Measurements from ENCODE around the gene CDKAL1.
"Not testable (repeated sequence)": the region's sequence is repeated elsewhere in the genome, so short reads cannot be mapped to it uniquely, and the experiment has no call there.

The CDKAL1 gene

DNA sequence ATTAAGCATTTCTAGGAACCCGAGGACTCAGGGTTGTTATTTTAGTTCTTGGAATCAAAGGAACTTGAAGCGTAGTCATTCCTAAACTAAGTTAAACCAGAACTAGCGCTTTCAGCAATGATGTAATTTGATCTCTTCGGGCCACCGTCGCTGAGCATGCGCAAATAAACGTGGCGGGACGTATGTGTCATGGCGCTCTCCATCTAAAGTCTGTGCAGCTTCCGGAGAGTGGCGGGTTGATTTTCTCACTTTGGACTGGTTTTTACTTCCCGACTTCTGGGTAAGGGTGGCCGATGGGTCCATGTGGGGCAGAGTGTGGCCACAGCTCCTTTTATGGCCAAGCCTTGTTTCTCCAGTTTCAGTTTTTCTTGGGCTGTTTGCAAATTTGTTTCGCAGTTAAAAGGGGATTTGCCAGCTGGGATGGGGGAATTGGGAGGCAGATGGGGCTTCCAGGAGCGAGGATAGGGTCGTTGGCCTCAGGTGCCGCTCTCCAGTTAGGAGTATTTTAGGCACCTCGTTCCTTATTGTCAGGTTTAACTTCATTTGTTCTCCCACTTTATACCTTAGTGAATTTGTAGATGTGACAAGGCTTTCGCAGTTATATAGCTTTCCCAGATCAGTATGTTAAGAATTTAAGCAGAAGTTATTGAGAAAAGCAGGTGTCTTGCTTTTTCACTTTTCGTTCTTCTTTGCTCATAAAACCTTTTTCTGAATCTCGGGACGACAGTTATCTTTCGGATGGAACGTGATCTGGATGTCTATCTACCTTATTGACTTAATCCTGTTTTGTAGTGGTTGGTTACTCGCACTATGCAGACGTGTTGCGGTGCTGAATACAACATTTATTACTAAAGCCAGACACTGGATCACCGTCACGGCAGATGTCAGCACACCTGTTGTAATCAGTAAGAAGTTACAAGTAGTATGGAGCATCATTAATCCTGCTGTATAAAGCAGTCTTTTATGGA, at the start of gene CDKAL1:
TSS of gene CDKAL1 (plus strand) at position 163 of the 968 bp plus-strand sequence. CDS start 11,894 bp downstream, outside the sequence.
- DNase-seq, result peak; percentile 87

DNA sequence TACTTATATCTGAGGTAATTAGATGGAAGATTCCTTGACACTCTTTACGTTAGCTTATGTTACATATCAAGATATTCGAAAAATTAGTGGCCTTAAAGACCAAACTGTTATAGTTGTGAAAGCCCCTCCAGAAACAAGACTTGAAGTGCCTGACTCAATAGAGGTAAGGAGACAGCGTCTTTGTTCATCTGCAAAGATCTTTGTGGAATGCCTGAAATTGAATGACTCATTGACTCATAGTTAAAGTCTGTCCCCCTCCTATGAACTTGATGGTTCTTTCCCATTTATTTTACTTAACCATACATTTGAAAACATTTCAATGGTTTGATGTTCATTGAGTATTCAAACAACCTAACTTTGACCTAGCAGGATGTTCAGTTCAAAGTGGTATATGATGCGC, 47.6 kb upstream of the CDKAL1 start:
- no peak for DNase-seq

DNA sequence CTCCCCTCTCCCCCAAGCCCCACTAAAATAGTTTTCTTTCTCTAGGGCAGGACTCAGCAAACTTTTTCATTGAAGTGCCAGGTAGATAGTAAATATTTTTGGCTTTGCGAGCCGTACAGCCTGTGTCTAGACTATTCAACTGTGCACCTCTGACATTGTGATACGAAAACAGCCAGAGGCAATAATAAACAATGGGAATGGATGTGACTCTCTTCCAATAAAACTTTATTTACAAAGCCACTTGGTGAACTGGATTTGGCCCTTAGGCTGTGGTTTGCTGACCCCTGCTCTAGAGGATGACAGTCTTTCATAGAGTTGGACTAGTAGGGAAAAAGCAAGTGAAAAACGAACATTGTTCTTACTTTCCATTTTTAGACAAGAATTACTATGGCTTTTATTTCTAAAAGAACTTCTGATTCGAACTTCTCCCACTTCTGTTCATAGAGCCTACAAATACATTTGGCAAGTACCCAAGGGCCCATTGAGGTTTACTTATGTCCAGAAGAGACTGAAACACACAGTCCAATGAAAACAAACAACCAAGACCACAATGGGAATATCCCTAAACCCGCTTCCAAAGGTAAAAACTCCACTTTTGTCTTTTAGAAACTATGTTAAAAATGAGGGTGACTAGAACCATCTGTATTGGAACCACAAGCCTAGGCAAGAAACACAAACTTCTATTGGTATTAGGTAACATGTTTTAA, 46.4 kb upstream of the CDKAL1 start:
- DNase-seq, result no peak

DNA sequence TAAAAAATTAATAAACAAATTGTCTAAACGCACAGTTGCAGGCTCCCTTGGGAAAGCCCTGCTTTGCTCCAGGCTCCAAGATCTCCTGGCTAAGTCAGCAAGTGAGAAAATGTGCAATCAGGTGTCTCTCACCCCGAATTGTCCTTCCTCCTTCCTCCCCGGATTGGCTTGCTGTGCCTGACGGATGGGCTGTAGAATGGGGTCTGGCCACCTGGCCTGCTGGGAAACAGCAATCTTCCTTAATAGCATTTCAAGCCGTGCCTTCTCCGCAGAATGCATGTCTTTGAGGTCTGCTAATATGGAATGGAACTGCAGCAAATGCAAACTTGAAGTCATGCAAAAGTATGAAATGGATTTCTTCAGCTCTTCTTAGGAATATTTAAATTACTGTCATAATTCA, 43.7 kb upstream of the CDKAL1 start:
- no peak for DNase-seq

DNA sequence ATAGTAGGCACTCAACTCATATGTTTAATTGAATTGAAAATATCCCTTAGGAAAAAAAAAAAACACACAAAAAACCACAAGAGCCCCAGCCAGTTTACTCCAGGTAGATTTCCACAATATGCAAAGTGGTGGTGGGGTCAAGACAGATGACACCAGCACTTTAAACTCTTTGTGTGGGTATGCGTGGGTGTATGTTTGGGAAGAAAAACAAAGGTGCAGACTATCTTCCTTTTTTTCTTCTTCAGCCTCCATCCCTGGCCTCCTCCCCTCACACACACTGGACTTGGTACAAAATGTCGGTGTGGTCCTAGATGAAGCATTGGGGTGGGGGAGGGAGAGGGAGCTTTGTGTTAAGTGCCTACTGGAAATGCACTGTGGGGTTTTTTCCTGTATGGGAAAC, 42.2 kb upstream of the CDKAL1 start:
- DNase-seq, result no peak

DNA sequence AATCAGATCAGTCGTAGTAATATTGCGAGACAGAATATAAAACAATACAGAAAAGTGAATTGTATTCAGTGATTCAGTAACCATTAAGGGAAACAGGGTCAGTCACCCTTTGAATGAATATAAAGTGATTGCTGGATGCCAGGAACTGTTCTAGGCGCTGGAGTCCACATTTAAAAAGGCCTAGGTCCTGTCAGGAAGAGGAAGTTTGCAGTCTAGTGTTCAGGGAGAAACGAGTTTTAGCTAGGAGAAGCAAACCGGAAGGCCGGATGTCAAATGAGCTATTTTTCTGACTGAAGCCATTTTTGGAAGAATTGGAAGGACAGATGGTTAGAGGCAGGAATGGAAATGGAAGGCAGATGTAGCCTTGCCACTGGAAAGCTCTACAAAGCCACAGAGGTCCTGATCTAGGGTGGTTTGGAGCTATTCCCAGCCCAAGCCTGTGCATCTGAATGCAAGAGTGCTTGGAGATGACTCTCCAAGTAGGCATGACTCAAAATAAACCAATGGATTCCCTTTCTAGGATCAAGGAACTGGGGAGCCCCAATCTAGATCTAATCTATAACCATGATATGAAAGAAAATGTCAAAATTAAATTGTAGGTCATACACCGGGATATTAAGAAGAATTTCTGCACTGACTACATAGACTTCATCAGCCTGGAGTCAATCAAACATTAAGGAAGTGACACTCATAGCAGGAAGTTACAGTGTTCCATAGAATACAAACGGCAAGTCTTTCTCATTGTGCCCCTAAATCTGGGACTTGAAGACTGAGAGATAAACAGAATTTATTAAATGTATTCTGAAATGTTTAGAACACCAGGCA, 36.8 kb upstream of the CDKAL1 start:
- no peak for DNase-seq

DNA sequence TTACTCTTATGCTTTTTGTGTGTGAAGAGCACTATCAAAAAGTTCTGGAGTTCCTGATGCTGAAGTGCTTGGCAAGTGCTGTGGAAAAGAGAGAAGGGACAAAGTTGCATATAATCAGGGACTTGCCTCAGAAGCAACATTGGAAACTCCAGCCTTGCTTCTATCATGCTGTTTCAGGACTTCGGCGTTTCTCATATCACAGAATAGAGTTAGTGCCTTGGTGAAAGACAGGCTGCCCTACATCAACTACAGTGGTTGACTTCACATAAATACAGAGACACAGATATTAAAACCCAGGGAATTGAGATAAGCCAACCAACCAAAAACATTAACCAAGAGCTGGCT, 36.2 kb upstream of the CDKAL1 start:
- DNase-seq, result no peak

DNA sequence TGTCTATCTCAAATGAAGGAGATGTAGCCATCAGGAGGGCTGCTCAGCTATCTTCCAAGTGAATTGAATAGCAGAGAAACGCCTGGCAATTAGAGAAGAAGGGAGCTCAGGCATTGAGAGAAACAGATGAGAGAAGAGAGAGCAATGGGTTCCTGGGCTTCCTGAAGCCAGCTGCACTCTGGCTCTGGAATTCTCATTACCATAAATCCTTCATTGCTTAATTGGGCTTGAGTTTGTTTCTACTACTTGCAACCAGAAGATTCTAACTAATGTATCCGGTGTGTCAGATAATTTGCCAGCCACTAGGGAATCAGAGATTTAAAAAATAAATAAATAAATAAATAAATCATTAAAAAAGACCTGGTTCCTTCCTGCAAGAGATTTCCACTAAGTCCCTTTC, 25.0 kb upstream of the CDKAL1 start:
- no peak for DNase-seq

DNA sequence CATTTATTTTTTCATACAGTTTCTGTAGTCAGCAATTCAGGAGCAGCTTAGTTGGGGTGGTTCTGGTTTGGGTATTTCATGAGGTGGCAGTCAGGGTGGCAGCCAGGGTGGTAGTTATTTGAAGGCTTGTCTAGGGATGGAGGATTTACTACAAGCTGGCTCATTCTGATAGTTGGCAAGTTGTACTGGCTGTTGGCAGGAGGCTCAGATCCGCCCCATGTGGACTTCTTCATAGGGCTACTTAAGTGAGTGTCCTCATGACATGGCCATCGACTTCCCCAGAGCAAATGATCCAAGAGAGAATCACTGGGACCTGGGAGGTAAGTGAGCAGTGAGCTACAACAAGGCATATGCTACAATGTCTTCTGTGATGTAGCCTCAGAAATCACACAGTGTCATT, 22.4 kb upstream of the CDKAL1 start:
- no peak for DNase-seq

DNA sequence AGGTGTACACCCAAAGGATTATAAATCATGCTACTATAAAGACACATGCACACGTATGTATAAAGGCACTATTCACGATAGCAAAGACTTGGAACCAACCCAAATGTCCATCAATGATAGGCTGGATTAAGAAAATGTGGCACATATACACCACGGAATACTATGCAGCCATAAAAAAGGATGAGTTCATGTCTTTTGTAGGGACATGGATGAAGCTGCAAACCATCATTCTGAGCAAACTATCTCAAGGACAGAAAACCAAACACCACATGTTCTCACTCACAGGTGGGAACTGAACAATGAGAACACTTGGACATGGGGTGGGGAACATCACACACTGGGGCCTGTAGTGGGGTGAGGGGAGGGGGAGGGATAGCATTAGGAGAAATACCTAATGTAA, 9.0 kb upstream of the CDKAL1 start:
- not testable (repeated sequence) for DNase-seq

DNA sequence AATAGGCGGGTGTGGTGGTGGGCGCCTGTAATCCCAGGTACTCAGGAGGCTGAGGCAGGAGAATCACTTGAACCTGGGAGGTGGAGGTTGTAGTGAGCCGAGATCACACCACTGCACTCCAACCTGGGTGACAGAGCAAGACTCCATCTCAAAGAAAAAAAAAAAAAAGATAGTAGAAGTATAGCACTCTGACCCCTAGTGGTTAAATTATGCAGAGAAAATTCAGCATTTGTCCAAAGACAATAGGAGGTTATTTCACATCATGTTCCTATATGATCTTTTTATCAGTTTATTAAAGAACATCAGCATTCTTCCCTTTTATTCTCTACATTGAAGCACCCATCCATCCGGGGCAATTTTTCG, 5.2 kb upstream of the CDKAL1 start:
- DNase-seq, result not testable (repeated sequence)

DNA sequence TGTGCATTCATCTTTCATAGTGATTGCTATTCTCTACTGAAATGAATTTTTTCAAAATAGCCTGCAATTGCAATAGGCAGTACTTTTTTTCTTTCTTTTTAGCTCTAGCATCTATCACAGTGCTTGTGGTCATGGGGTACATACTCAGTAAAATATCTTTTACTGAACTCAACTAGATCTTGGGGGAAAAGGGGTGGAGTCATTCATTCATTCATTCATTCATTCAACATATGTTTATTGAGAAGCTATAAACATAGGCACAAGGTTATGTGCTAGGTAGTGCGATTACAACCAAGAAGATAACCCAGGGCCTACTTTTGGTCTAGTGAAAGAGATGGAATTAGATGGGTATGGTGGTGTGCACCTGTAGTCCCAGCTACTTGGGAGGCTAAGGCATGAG, 1.4 kb upstream of the CDKAL1 start:
- no peak for DNase-seq

DNA sequence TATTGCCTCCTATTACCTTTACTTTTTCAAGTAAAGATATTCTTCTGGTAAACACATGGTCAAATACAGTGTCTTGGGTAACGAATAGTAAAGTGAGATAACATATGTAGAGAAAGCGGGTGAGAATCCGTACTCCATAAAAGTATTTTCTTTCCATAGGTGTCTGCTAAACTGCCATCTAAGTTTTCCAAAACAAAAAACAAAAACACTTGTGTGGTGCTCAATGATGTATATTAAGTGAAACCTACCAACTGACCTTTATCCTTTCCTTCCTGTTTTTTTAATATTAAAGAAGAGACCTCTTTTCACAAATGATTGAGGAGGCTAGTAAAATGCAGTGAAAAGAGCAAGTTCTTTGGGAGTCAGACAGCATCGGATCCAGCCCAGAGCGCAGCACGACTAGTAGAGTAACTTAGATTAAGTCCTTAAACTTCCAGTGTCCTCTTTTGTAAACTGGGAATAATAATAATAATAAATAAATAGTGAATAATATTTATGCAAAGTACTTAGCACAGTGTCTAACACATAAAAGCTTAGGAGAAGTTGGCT, 437 bp upstream of the CDKAL1 start:
- no peak for DNase-seq

DNA sequence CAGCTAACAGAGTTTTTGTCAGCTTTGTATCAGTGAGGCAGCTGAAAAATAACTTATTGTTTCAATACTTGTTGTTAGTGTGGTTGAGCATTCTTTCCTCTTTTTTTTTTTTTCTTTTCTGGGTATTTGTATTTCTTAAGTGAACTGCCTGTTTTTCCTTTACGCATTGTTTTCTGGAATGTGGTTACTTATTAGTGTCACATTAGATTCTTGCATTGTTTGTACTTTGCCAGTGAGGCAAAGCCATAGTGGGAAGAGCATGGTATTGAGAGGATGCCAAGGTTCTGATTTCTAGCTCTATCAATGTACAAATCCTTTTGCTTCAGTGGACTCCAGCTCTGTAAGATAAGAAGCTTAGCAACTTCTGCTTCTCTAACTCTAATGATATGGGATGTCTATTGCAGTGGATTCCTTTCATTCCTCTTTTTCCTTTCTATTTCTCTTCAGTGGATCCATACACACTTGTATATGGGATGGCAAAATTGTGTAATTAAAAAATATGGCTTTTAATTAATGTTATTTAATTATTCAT, 3.9 kb downstream of the CDKAL1 start:
- no peak for DNase-seq

DNA sequence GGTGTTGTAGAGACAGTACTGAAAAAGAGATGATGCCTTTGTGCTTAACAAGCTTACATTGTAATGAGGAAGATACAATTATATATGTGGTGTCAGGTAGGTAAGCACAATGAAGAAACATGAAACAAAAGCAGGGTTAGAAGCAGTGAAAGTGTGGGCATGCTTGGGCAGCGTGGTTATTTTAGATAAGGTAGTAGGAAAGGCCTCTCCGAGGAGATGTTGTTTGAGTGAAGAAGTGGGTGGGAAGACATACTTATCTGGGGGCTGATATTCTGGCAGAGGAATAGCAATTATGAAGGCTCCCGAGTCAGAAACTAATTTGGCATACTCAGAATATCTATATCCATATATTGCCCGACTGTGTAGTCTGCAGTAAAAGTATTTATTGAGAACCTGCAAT, 4.7 kb downstream of the CDKAL1 start:
- DNase-seq, result no peak

DNA sequence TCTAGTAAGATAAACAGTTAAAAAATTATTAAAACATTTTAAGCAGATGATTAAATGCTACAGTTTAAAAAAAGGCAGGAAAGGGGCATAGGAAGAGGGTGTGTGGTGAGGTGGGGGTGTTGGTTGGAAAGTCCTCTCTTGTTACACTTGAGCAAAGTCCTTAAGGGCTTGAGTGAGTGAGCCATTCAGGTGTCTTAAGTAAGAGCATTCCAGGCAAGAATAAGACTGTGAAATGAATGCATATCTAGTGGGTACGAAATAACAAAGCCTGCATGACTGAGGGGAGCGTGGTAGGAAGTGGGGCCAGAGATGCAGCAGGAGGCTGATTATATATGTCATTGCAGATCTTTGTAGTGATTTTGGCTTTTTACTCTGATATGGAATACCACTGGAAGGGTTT, 5.1 kb downstream of the CDKAL1 start:
- no peak for DNase-seq

DNA sequence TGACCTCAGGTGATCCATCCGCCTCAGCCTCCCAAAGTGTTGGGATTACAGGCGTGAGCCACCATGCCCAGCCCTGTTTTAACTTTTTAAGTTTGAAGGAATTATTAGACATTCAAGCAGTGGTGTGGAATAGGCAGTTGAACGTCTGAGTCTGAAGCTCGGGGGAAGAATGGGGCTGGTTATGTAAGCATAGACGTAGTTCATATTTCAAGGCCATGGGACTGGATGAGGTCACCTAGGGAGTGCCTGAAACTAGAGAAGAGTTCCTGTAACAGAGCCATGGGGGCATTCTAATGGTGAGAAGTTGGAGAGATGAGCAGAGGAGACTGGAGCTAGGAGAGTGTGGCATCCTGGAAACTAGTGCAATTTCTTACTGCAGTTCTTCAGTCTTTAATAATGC, 6.4 kb downstream of the CDKAL1 start:
- DNase-seq, result no peak

DNA sequence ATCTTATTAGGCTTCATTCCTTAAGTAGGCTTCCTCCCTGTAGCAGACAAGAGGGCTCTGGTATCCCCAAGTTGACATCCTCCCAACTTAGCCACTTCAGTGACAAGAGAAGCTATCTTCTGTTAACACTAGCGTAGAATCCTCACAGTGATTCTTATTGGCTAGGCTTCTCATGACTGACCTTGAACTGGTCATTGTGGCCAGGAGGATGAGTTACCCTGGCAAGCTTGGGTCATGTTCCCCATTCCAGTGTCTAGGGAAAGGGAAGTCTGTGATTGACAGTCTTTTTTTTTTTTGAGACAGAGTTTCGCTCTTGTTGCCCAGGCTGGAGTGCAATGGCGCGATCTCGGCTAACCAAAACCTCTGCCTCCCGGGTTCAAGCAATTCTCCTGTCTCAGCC, 7.1 kb downstream of the CDKAL1 start:
- no peak for DNase-seq

DNA sequence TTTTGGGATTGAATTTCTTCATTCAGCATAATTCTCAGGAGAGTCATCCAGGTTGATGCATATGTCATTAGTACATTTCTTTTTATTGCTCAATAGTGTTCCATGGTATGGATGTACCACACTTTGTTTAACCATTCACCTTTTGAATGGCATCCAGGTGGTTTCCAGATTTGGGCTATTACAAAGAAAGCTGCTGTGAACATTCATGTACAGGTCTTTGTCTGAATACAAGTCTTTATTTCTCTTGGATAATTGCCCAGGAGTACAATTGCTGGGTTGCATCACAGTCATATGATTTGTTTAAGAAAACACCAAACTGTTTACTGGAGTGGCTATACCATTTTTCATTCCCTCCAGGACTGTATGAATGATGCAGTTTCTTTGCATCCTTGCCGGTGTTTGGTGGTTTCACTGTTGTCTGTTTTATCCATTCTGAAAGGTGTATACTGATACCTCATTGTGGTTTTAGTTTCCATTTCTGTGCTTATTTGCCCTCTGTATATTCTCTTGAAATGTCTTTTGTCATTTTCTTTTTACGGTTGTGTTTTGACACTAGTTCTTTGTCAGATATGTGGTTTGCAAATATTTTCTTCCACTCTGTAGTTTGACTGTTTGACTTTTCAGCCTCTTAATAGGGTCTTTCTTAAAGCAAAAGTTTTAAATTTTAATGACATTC, 8.8 kb downstream of the CDKAL1 start:
- DNase-seq, result no peak

DNA sequence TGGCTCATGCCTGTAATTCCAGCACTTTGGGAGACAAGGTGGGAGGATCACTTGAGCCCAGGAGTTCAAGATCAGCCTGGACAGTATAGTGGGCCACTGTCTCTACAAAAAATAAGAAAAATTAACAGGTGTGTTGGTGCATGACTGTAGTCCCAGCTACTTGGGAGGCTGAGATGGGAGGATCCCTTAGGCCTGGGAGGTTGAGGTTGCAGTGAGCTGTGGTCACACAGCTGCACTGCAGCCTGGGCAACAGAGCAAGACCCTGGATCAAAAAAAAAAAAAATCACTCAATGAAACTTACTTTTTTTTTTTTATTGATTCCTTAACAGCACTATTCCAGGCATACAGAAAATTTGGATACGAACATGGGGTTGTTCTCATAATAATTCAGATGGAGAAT, 14.0 kb downstream of the CDKAL1 start:
- no peak for DNase-seq

DNA sequence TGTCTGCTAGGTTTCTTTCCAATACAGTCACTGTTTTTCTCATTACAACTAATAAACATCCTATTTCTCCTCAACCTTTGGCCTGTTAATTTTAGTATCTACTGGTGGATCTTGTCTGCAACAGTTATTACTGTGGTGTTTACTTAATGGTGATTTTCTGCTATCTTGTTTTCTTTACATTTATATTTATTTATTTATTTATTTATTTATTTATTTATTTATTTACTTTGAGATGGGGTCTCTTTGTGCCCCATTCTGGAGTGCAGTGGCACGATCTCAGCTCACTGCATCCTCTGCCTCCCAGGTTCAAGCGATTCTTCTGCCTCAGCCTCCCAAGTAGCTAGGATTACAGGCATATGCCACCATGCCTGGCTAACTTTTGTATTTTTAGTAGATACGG, 15.1 kb downstream of the CDKAL1 start:
- not testable (repeated sequence) for DNase-seq

DNA sequence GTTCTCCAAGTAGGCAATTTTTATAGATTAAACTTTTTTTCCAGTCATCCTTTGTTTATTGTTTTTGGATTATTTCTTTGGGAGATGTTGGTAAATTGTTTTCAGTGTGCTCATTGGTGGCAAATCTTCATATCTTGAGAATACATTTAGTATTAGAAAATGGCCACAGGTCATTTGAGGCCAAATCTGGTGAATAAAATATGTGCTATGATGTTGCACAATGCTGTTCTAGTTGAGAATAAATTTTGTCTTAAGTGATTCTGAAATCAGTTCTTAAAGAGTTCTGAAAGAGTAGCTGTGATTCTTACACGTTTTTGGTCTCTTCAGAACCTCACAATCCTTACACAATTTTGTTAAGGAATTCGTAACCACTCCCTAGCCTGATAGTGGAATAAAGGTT, 20.1 kb downstream of the CDKAL1 start:
- DNase-seq, result no peak
